Bronchial epithelial cell (primary cell): ENCODE data around the gene MYO9A. TPM values are rescaled to one million over a fixed set of nuclear protein-coding genes. Genes with fewer than 3 reads are reported as not detected.
"Not testable (repeated sequence)": the region's sequence is repeated elsewhere in the genome, so short reads cannot be mapped to it uniquely, and the experiment has no call there.

Source experiments
- DNase-seq: peaks from one replicate; pipeline ENCODE4 v3.0.0-alpha.2; 2010; ENCODE audit warnings: low read depth
- FAIRE-seq: peaks from 2 replicates; lab custom pipeline; 2011; peaks lifted over from hg19 to GRCh38; lab: Jason Lieb, UNC
- H3K27me3 ChIP-seq: 2 replicates; pipeline ENCODE4 v1.5.1; 2011; ENCODE audit warnings: low read length; ENCODE audit not compliant: control insufficient read depth, insufficient read depth
- H3K36me3 ChIP-seq: 2 replicates; pipeline ENCODE4 v1.5.1; 2011; ENCODE audit warnings: low read length; ENCODE audit not compliant: control insufficient read depth, insufficient read depth
- H3K4me3 ChIP-seq: 2 replicates; pipeline ENCODE4 v1.5.1; 2011; ENCODE audit warnings: mild to moderate bottlenecking, low read depth, low read length, control low read depth
- total RNA-seq: library from RNA; depleted of rRNA; stranded (reverse); fragments of >200 nt; gene quantifications from 2 replicates; pipeline ENCODE4 v1.2.1, GENCODE V29; 2014
- TF ChIP-seq, protein P1 (sequence below): IDR thresholded peaks from 2 replicates; pipeline ENCODE4 v1.5.1; 2011; ENCODE audit warnings: mild to moderate bottlenecking, moderate library complexity, low read length, control low read depth, inconsistent platforms; ENCODE audit not compliant: insufficient read depth, severe bottlenecking

Gene MYO9A
- total RNA-seq, 1 donor from 2014 or later, result 29.7 TPM

GRCh38 chr15:72057548-72058091 is 60.3 kb downstream of the MYO9A start:
- FAIRE-seq (no peak), DNase-seq (no peak)
- no peaks in the 10 kb centered on the region for H3K27me3 ChIP-seq
- H3K4me3 ChIP-seq, result no peak overlapping the region
- H3K36me3 ChIP-seq, result no peaks in the 10 kb centered on the region
- TF ChIP-seq, protein P1, sequence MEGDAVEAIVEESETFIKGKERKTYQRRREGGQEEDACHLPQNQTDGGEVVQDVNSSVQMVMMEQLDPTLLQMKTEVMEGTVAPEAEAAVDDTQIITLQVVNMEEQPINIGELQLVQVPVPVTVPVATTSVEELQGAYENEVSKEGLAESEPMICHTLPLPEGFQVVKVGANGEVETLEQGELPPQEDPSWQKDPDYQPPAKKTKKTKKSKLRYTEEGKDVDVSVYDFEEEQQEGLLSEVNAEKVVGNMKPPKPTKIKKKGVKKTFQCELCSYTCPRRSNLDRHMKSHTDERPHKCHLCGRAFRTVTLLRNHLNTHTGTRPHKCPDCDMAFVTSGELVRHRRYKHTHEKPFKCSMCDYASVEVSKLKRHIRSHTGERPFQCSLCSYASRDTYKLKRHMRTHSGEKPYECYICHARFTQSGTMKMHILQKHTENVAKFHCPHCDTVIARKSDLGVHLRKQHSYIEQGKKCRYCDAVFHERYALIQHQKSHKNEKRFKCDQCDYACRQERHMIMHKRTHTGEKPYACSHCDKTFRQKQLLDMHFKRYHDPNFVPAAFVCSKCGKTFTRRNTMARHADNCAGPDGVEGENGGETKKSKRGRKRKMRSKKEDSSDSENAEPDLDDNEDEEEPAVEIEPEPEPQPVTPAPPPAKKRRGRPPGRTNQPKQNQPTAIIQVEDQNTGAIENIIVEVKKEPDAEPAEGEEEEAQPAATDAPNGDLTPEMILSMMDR, result no peak

DNA sequence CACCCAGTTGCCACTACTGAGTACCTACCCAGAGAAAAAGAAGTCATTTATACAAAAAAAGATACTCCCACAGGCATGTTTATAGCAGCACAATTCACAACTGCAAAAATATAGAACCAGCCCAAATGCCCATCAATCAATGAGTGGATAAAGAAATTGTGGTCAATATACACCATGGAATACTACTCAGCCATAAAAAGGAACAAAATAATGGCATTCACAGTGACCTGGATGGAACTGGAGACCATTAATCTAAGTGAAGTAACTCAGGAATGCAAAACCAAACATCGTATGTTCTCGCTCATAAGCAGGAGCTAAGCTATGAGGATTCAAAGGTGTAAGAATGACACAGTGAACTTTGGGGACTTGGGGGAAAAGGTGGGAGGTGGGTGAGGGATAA is 61.7 kb downstream of the MYO9A start:
- DNase-seq, H3K4me3 ChIP-seq, FAIRE-seq, H3K36me3 ChIP-seq, H3K27me3 ChIP-seq: not testable (repeated sequence)

DNA sequence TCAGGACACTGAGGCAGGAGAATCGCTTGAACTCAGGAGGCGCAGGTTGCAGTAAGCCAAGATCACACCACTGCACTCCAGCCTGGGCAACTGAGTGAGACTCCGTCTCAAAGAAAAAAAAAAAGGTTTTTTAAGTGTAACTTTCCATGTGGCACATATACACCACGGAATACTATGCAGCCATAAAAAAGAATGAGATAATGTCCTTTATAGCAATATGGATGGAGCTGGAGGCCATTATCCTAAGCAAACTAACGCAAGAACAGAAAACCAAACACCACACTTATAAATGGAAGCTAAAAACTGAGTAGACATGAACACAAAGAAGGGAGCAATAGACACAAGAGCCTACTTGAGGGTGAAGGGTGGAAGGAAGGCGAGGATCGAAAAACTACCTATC is 64.7 kb downstream of the MYO9A start:
- H3K4me3 ChIP-seq, FAIRE-seq, DNase-seq, H3K27me3 ChIP-seq, H3K36me3 ChIP-seq: not testable (repeated sequence)

- no peaks in the 10 kb centered on the region for H3K36me3 ChIP-seq
- DNase-seq, result no peak
- FAIRE-seq, result no peak
- H3K27me3 ChIP-seq, result no peaks in the 10 kb centered on the region
- TF ChIP-seq, protein P1, result no peak
- H3K4me3 ChIP-seq, result no peak overlapping the region
Measured at GRCh38 chr15:72050700-72051099, 67.2 kb downstream of the MYO9A start.

GRCh38 chr15:72047020-72047419 is 70.9 kb downstream of the MYO9A start:
- Histone ChIP-seq H3K4me3 (no peak overlapping the region), H3K27me3 (no peaks in the 10 kb centered on the region), H3K36me3 (no peaks in the 10 kb centered on the region)
- FAIRE-seq (no peak), DNase-seq (peak; percentile 22)
- TF ChIP-seq, protein P1, result no peak

GRCh38 chr15:72044956-72045355 is 73.0 kb downstream of the MYO9A start:
- Histone ChIP-seq H3K36me3 (no peaks in the 10 kb centered on the region), H3K4me3 (no peak overlapping the region), H3K27me3 (no peaks in the 10 kb centered on the region)
- no peak for DNase-seq
- no peak for FAIRE-seq
- TF ChIP-seq, protein P1, result no peak

DNA sequence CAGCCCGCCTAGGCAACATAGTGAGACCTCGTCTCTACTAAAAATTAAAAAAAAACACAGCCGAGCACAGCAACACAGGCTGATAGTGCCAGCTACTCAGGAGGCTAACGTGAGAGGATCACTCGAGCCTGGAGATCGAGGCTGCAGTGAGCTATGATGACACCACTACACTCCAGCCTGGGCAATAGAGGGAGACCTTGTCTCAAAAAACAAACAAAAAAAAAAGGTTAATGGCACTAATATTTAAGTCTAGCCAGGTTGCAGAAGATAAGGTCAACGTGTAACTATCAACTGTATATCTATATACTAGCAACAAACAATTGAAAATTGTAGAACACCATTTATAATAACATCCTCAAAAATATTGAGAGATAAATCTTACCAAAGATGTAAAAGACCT is 75.1 kb downstream of the MYO9A start:
- TF ChIP-seq, protein P1, result no peak
- Histone ChIP-seq H3K27me3 (no peaks in the 10 kb centered on the region), H3K4me3 (no peak overlapping the region), H3K36me3 (no peaks in the 10 kb centered on the region)
- no peak for FAIRE-seq
- DNase-seq, result no peak
